NCI-H526 (cell line): ENCODE measurements around the gene RINT1.
"Not testable (repeated sequence)": the region's sequence is repeated elsewhere in the genome, so short reads cannot be mapped to it uniquely, and the experiment has no call there.

Experiments used
- DNase-seq, 2 experiments: peaks; one replicate each; lab custom pipeline; 2025; lab: John Stamatoyannopoulos, UW

RINT1 gene

DNA sequence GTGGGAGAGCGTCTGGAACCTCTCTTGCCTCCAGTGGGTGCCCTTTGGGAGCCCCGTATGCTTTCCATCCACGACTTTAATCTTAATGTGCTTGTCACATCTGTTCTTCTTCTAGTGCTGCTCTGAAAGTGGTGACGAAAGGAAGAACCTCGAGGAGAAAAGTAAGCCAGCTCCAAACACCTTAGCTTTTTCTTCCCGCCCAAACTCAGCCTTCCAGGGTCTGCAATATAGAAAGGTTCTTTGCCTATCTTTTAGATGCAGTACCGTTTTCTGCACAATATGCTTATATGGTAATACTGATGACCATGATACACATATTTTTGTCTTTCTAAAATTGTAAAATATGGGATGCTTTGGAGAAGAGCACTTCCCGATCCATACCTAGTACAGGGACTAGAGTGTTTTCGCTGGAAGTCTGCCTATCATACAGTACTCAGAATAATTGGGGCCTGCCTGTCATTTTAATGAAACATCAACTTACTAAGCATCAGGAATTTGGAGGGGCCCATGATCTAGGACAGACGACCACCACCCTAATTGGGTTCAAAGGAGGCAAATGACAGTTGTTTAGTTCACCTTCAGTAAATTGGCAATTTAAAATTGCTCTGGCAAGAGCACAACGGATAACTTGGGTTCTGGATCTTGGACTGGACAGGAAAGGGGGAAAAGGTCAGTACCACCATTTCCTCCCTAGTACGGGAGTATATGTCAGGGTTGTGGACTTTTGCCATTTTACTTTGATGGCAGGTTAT, 884 bp downstream of the RINT1 start:
- DNase-seq = no peak

DNA sequence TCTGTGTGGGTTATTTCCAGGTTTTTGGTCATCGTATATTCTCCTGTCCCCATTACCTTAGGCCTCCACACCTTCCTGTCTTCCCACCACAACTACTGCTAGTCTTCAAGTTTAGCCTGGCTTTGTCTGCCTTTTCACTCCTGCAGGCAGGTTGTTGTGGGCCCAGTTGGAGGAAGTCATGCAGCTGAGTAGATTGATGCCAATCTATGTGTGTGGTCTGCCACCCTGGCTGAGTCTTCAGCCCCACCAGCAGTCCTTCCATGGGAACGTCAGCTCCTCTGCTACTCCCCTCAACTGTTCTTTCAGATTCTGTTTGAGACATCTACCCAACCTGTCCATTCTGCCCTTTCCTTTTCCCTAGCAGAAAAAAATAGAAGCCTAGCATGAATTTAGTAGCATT, 6.3 kb downstream of the RINT1 start:
- no peak for DNase-seq

GRCh38 chr7:105559926-105560325, 27.9 kb downstream of the RINT1 start:
- DNase-seq = no peak

DNA sequence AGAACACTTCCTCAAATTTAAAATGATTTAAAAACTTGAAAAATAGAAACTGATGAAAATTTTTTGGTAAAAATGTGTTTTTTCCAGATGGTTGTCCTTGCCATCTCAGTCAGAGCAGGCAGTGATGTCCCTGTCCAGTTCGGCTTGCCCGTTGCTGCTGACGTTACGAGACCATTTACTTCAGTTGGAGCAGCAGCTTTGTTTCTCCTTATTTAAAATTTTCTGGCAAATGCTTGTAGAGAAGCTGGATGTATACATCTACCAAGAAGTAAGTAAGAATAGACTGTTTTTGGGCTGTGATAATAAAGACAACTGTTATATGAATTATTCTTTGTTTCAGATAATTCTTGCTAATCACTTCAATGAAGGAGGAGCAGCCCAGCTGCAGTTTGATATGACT, 33.2 kb downstream of the RINT1 start:
- DNase-seq = no peak

- no peak for DNase-seq
Measured at GRCh38 chr7:105567024-105567423, 35.0 kb downstream of the RINT1 start.

DNA sequence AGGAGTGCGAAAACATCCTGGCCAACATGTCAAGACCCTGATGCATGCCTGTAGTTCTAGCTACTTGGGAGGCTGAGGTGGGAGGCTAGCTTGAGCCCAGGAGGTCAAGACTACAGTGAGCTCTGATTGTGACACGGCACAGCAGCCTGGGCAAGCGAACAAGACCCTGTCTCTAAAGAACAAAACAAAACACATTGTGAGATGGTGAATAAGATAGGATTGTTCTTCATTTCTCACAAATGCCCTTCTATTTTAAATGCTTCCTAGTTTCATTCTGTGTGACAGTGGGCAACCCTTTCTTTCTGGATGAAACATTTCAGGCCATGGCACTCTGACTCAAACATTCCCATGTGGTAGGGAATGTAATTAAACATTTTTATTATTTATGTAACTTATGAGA, 35.8 kb downstream of the RINT1 start:
- DNase-seq = no peak

- DNase-seq = no peak
Measured at GRCh38 chr7:105571891-105572290, 39.9 kb downstream of the RINT1 start.

GRCh38 chr7:105577251-105577650, 45.2 kb downstream of the RINT1 start:
- DNase-seq = no peak

DNA sequence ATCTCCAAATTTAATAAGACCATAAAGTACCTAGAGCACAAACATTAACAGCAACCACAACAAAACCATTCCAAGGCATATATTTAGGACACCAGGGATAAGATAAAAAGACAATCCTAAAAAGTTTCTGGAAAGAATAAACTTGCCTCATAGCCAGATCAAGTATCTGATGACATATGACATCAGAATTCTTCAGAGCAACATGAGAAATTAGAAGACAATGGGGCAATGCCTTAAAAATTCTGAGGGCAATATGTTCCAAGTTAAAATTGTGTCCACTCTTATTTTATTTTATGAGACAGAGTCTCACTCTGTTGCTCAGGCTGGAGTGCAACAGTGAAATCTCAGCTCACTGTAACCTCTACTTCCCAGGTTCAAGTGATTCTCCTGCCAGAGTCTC, 46.5 kb downstream of the RINT1 start:
- DNase-seq = no peak

DNA sequence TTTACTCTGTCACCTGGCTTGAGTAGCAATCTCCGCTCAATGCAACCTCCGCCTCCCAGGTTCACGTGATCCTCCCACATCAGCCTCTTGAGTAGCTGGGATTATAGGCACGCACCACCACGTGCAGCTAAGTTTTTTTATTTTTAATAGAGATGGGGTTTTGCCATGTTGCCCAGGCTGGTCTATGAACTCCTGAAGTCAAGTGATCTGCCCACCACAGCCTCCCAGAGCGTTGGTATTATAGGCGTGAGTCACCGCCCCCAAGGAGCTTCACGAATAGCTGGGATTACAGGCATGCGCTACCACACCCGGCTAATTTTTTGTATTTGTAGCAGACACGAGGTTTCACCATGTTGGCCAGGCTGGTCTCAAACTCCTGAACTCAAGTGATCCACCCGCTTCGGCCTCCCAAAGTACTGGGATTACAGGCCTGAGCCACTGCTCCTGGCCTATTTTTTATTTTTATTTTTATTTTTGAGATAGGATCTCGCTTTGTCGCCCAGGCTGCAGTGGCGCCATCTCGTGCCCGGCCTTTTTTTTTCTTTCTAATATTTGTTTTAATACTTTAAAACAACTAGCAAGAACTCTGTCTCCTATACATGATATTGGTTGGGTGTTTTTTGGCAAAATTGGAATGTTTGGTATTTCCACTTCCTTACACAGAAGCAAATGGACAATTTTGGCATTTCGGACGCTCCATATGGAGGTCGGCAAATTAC, 48.2 kb downstream of the RINT1 start:
- DNase-seq = no peak

- DNase-seq = peak; percentile 81 to 94
Measured at GRCh38 chr7:105581066-105581811, 49.2 kb downstream of the RINT1 start, which contains the start of gene EFCAB10. Gene EFCAB10, minus strand, starts transcription at chr7:105581493. Its CDS starts 30 bp downstream, at chr7:105581463.

- no peak for DNase-seq
Measured at GRCh38 chr7:105583061-105583460, 51.1 kb downstream of the RINT1 start.

DNA sequence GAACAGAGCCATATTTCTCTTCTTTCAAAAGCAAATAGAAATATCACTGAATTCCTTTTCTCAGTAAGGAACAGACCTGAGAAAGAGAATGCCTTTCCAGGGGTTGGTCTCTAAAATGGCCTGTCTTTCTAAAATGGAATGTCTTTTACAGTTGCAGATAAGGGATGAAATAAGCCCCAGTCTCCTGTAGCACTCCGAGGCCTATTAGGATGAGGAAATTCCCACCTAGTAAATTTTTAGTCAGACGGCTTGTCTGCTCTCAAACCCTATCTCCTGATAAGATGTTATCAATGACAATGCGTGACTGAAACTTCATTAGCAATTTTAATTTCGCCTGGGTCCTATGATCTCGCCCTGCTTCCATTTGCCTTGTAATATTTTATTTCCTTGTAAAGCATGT, 52.2 kb downstream of the RINT1 start:
- peak in 1 of 2 experiments; percentile 15 for DNase-seq

- DNase-seq = no peak
Measured at GRCh38 chr7:105585850-105586500, 54.0 kb downstream of the RINT1 start.

DNA sequence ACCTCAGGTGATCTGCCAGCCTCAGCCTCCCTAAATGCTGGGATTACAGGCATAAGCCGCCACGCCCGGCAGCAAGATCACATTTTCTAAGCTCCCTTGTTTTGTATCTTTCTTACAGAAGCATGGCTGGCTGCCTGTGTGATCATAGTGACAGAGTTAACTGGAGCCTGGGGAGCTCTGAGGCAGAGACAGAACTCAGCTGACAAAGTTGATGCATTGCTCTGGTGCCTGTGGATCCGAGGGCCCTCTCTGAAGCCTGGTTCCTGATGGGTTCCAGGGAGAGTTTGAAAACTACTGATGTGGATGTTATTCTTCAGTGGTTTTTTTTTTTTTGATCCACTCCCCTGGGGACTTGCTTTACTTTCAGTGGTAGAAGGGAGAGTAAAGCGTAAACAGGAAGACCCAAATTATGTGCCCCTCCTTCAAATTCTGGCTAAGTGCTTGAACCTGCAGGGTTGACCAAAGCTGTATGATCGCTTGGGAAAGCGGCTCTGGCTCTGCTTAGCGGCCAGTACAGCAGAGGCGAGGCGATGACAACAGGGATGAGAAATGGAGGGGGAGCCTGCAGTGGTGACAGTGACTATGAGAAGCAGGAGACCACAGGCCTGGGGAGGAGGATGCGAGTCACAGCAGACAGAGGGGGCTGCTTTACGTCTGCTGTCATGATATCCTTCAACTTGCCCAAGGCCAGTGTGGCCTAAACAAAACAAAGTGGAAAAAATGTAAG, 56.1 kb downstream of the RINT1 start:
- no peak for DNase-seq

- peak; percentile 84 to 88 for DNase-seq
Measured at GRCh38 chr7:105589356-105590077, 57.5 kb downstream of the RINT1 start.

DNA sequence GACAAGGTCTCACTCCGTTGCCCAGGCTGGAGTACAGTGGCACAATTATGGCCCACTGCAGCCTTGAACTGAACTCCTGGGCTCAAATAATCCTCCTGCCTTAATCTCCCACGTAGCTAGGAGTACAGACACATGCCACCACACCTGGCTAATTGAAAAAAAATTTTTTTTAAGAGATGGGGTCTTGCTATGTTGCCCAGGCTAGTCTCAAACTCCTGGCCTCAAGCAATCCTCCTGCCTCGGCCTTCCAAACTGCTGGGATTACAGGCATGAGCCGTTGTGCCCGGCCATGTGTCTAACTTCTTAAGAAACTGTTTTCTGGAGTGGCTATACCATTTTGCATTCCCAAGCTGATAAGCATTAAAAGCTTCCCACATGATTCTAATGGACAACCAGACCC, 58.8 kb downstream of the RINT1 start:
- no peak for DNase-seq

DNA sequence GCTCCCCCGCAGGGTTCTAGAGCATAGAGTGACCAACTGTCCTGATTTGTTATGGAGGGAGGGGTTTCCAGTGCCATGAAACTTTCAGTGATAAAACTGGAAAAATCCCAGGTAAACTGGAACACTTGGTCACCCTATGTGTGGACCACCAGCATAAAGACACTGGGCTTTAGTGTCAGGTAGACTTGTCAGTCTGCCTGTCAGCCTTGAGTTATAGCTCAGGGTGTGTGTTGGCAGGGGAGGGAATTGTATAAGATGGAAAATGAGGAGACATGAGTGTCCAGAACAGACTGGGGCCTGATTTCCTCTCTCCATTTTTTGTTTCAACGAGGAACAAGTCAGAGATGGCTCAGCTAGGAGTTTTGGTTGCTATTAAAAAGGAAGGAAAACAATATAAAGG, 59.5 kb downstream of the RINT1 start:
- DNase-seq = no peak

- peak; percentile 26 to 56 for DNase-seq
Measured at GRCh38 chr7:105594034-105594433, 62.0 kb downstream of the RINT1 start.

DNA sequence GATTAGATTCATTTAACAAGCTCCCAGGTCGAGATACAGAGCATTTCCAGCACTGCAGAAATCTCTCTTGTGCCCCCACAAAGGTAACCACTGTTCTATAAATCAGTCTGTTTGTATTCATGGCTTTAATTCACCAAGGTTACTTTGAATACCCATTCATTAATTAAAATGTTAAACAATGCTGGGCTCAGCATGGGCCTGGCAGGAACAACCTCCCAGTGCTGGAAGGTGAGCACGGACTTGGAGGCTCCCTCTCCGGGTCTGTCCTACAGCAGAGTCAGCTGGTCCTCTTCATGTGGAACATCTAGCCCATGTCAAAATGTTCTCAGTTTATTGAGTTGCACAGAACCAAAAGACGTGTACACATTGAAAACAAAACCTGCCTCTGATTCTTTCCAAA, 64.9 kb downstream of the RINT1 start:
- DNase-seq = peak; percentile 55 to 68

DNA sequence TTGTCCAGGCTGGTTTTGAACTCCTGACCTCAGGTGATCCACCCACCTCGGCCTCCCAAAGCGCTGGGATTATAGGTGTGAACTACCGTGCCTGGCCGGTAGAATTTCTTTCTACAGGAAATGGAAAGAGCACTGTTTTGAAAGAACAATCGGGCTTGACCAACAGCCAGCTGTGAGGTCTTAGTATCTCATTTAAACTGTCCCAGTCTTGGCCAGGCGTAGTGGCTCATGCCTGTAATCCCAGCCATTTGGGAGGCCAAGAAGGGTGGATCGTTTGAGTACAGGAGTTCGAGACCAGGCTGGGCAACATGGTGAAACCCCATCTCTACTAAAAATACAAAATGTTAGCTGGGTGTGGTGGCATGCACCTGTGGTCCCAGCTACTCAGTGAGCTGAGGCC, 67.1 kb downstream of the RINT1 start:
- DNase-seq = not testable (repeated sequence)
